Measurements from ENCODE around the gene VRK2.

GRCh38 chr2:58110765-58111164, 64.2 kb downstream of the VRK2 start:
- TF ChIP-seq CTCF (conservative IDR thresholded peaks at IDR 0.05; ENCODE audit: low read length): peak; percentile 34; the same call in 1 of the 2 replicates
- no peak for TF ChIP-seq EZH2phosphoT487 (IDR thresholded peaks at IDR 0.05; ENCODE audit: borderline replicate concordance, low read depth, low read length)

Measured in OCI-LY7 (cell line).